BE2C (cell line): ENCODE results near the gene ENKUR.

ENCODE experiments used
- DNase-seq: peaks from one replicate; pipeline ENCODE4 v3.0.0-alpha.2; 2020
- H3K27me3 ChIP-seq: fragments of 250-450 bp; sonication (Bioruptor Pico); 2 replicates; pipeline ENCODE4 v1.5.1; 2020; ENCODE audit warnings: mild to moderate bottlenecking
- H3K36me3 ChIP-seq: fragments of 250-450 bp; sonication (Bioruptor Pico); 2 replicates; pipeline ENCODE4 v1.5.1; 2020; ENCODE audit warnings: mild to moderate bottlenecking
- H3K4me1 ChIP-seq: fragments of 250-450 bp; sonication (Bioruptor Pico); 2 replicates; pipeline ENCODE4 v1.5.1; 2020
- H3K4me3 ChIP-seq: 2 replicates; pipeline ENCODE4 v1.5.1; 2011; ENCODE audit warnings: low read depth, low read length
- H3K9me3 ChIP-seq: fragments of 250-450 bp; sonication (Bioruptor Pico); 2 replicates; pipeline ENCODE4 v1.5.1; 2020
- CTCF ChIP-seq: IDR thresholded peaks from 2 replicates; pipeline ENCODE4 v1.5.1; 2012; ENCODE audit warnings: mild to moderate bottlenecking, low read depth, low read length

ENKUR gene

GRCh38 chr10:25048450-25048849 lies 32.5 kb upstream of the ENKUR start:
- no peak for DNase-seq
- TF ChIP-seq CTCF, result no peak

GRCh38 chr10:25047591-25048301 lies 31.8 kb upstream of the ENKUR start:
- Histone ChIP-seq H3K27me3 (no peaks in the 10 kb centered on the region), H3K4me1 (no peaks in the 10 kb centered on the region), H3K36me3 (no peaks in the 10 kb centered on the region), H3K9me3 (no peaks in the 10 kb centered on the region), H3K4me3 (no peak overlapping the region)
- TF ChIP-seq CTCF, result no peak
- DNase-seq, result no peak

More at GRCh38 chr10:25048450-25048849, 32.5 kb upstream of the ENKUR start:
- Histone ChIP-seq H3K4me3 (no peak overlapping the region), H3K36me3 (no peaks in the 10 kb centered on the region), H3K4me1 (no peaks in the 10 kb centered on the region), H3K27me3 (no peaks in the 10 kb centered on the region), H3K9me3 (no peaks in the 10 kb centered on the region)

DNA sequence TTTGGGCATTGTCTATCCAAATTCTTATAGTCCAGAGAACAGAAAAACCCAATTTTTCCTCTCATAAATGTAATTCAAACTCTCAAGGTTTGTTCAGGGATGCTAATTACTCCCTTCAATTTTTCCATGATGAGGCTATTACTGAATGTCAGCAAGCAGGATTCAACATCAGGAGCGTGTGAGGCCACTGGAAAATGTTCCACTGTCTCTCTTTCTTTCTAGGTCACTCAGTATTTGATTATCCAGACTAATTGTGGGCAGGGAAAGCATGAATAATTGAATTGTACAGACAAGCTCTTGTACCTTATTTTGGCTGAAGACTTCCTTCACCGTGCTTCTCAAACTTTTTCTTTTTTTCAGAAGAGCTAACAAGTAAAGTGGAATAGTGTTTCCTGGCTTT lies 31.1 kb upstream of the ENKUR start:
- TF ChIP-seq CTCF, result no peak
- H3K9me3 ChIP-seq, result no peaks in the 10 kb centered on the region
- no peaks in the 10 kb centered on the region for H3K4me1 ChIP-seq
- DNase-seq, result no peak
- no peaks in the 10 kb centered on the region for H3K27me3 ChIP-seq
- H3K36me3 ChIP-seq, result no peaks in the 10 kb centered on the region
- H3K4me3 ChIP-seq, result no peak overlapping the region

DNA sequence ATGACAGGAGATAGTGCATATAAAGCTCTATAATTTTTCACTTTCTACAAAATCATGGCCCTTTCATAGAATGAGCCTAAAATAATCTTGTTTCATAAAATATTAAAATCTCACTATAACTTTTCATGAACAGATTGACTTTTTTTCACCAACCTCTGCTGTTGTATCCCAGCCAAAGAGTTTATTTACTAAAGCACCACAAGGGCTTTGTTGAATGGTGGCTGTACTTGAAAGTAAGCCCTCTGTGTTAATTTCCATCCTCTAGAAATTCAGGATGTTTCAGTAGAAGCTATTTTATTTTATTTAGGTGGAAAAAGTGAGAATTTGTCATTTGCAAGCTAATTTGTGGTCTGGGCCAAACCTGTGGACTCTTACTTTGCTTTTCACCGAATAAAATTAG lies 30.7 kb upstream of the ENKUR start:
- DNase-seq, result no peak
- no peaks in the 10 kb centered on the region for H3K4me1 ChIP-seq
- no peaks in the 10 kb centered on the region for H3K27me3 ChIP-seq
- no peaks in the 10 kb centered on the region for H3K9me3 ChIP-seq
- TF ChIP-seq CTCF, result no peak
- no peaks in the 10 kb centered on the region for H3K36me3 ChIP-seq
- no peak overlapping the region for H3K4me3 ChIP-seq

DNA sequence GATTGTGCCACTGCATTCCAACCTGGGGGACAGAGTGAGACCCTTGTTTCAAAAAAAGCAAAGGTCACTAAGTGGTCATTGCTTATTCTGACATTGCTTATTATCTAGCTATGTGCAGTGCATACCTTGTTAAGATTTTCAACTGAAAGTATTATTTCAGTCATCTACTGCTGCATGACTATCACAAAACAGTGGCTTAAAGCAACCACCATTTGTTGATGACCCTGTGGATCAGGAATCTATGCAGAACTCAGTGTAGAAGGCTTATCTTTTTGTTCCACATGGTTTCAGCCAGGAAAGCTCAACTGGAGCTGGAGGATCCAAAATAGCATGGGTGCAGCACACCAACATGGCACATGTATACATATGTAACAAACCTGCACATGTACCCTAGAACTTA lies 23.6 kb upstream of the ENKUR start:
- DNase-seq, result no peak
- no peak for TF ChIP-seq CTCF
- no peaks in the 10 kb centered on the region for H3K4me1 ChIP-seq

DNA sequence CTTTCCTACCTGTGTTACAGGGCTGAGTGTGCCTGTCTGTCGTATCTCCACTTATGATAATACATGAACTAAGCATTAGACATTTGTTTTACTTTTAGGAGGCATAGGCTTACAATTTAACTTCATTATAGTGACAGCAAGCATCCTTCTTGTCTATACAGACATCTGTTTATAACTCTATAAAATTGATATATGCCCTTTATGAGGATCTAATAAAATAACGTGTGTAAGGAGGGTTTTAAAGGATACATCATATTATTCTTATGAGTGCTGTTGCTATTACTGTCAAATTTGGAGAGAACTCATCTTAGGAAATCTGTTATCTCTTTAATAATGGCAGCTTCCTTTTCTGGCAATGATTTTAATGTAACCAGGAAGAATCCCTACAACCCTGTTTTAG lies 22.4 kb upstream of the ENKUR start:
- no peak for TF ChIP-seq CTCF
- no peaks in the 10 kb centered on the region for H3K9me3 ChIP-seq
- no peak for DNase-seq
- H3K27me3 ChIP-seq, result no peaks in the 10 kb centered on the region
- no peak overlapping the region for H3K4me3 ChIP-seq
- H3K4me1 ChIP-seq, result no peaks in the 10 kb centered on the region
- no peaks in the 10 kb centered on the region for H3K36me3 ChIP-seq

More for the DNA sequence above, 23.6 kb upstream of the ENKUR start:
- Histone ChIP-seq H3K36me3 (no peaks in the 10 kb centered on the region), H3K27me3 (no peaks in the 10 kb centered on the region), H3K4me3 (no peak overlapping the region), H3K9me3 (no peaks in the 10 kb centered on the region)
